PC-3 (cell line): ENCODE measurements around the gene WFS1. TPM values are rescaled to one million over a fixed set of nuclear protein-coding genes. Genes with fewer than 3 reads are reported as not detected.

Experiments
- ATAC-seq: fragments of 200-7000 bp; cut with Tn5 transposase; 2 replicates; pipeline ENCODE4 v1.9.1; 2020; ENCODE audit warnings: mild to moderate bottlenecking, moderate library complexity
- BruUV-seq: library from RNA; stranded (reverse); fragments of 400-500 nt; replicated peaks from 2 replicates; lab custom pipeline; 2021; lab: Mats Ljungman, UMichigan
- CTCF ChIA-PET: fragments of 300-600 bp; sonication (Branson Sonifier 250); formaldehyde crosslinking; loops from one replicate; lab custom pipeline; 2022; ENCODE audit warnings: antibody characterized with exemption; lab: Charles Lee
- POLR2A ChIA-PET: fragments of 300-600 bp; sonication (Branson Sonifier 250); formaldehyde crosslinking; loops from one replicate; lab custom pipeline; 2022; ENCODE audit warnings: antibody characterized with exemption; ENCODE audit not compliant: unreplicated experiment; lab: Charles Lee
- DNase-seq: peaks from one replicate; pipeline ENCODE4 v3.0.0-alpha.2; 2015
- H2AFZ ChIP-seq: fragments of 300-600 bp; sonication (generic); 2 replicates; pipeline ENCODE4 v1.6.0; 2016; ENCODE audit warnings: antibody characterized with exemption, low read length
- H3F3A ChIP-seq: fragments of 300-600 bp; sonication (generic); one replicate; pipeline ENCODE4 v1.6.0; 2017; ENCODE audit warnings: antibody characterized with exemption, low read length, control low read depth, mild to moderate bottlenecking; ENCODE audit not compliant: unreplicated experiment
- H3K27ac ChIP-seq: fragments of 300-600 bp; sonication (generic); 2 replicates; pipeline ENCODE4 v1.5.1; 2016; ENCODE audit warnings: mild to moderate bottlenecking, low read length
- H3K27me3 ChIP-seq: fragments of 300-600 bp; sonication (generic); 2 replicates; pipeline ENCODE4 v1.6.1; 2016; ENCODE audit warnings: low read length, mixed read lengths
- H3K36me3 ChIP-seq: fragments of 300-600 bp; sonication (generic); 2 replicates; pipeline ENCODE4 v1.6.1; 2016; ENCODE audit warnings: low read depth, mixed run types, low read length, mixed read lengths
- H3K4me1 ChIP-seq: fragments of 300-600 bp; sonication (generic); 2 replicates; pipeline ENCODE4 v1.5.1; 2016; ENCODE audit warnings: low read length; ENCODE audit not compliant: insufficient read depth
- H3K4me2 ChIP-seq: fragments of 300-600 bp; sonication (generic); 2 replicates; pipeline ENCODE4 v1.6.0; 2016; ENCODE audit warnings: low read length
- H3K4me3 ChIP-seq: fragments of 300-600 bp; sonication (generic); 2 replicates; pipeline ENCODE4 v1.5.1; 2016; ENCODE audit warnings: mild to moderate bottlenecking, low read length, mixed read lengths
- H3K79me2 ChIP-seq: fragments of 300-600 bp; sonication (generic); 2 replicates; pipeline ENCODE4 v1.6.1; 2017; ENCODE audit warnings: low read length, mixed read lengths
- H3K9ac ChIP-seq: fragments of 300-600 bp; sonication (generic); 2 replicates; pipeline ENCODE4 v1.6.0; 2016; ENCODE audit warnings: mild to moderate bottlenecking, low read length
- H3K9me2 ChIP-seq: fragments of 300-600 bp; sonication (generic); replicated peaks from 2 replicates; pipeline ENCODE4 v1.6.1; 2016; ENCODE audit warnings: mixed run types, low read length, mixed read lengths
- H3K9me3 ChIP-seq: fragments of 300-600 bp; sonication (generic); 2 replicates; pipeline ENCODE4 v1.6.1; 2016; ENCODE audit warnings: low read length, mixed read lengths
- H4K20me1 ChIP-seq: fragments of 300-600 bp; sonication (generic); 2 replicates; pipeline ENCODE4 v1.6.1; 2016; ENCODE audit warnings: low read length, mixed read lengths
- CTCF ChIP-seq: fragments of 300-600 bp; sonication (generic); conservative IDR thresholded peaks from 2 replicates; pipeline ENCODE4 v1.5.1; 2017; ENCODE audit warnings: antibody characterized with exemption, low read depth, mild to moderate bottlenecking, low read length
- EZH2 ChIP-seq: fragments of 300-600 bp; sonication (generic); IDR thresholded peaks from one replicate; pipeline ENCODE4 v1.6.1; 2017; ENCODE audit warnings: antibody characterized with exemption, mild to moderate bottlenecking, low read length; ENCODE audit not compliant: unreplicated experiment
- EZH2phosphoT487 ChIP-seq: fragments of 300-600 bp; sonication (generic); IDR thresholded peaks from 2 replicates; pipeline ENCODE4 v1.6.1; 2018; ENCODE audit warnings: mild to moderate bottlenecking, antibody characterized with exemption, low read length, borderline replicate concordance
- intact Hi-C: fragments of 100-400 bp; cut with micrococcal nuclease; formaldehyde crosslinking; loops from 2 replicates; pipeline ENCODE4 v1.9.0; 2023
- total RNA-seq: library from RNA; depleted of rRNA; stranded (reverse); fragments of >200 nt; gene quantifications from 2 replicates; pipeline ENCODE4 v1.2.3, GENCODE V29; 2014

Gene WFS1
- total RNA-seq, 1 experiment from 2014 or later: 35.7 TPM

DNA sequence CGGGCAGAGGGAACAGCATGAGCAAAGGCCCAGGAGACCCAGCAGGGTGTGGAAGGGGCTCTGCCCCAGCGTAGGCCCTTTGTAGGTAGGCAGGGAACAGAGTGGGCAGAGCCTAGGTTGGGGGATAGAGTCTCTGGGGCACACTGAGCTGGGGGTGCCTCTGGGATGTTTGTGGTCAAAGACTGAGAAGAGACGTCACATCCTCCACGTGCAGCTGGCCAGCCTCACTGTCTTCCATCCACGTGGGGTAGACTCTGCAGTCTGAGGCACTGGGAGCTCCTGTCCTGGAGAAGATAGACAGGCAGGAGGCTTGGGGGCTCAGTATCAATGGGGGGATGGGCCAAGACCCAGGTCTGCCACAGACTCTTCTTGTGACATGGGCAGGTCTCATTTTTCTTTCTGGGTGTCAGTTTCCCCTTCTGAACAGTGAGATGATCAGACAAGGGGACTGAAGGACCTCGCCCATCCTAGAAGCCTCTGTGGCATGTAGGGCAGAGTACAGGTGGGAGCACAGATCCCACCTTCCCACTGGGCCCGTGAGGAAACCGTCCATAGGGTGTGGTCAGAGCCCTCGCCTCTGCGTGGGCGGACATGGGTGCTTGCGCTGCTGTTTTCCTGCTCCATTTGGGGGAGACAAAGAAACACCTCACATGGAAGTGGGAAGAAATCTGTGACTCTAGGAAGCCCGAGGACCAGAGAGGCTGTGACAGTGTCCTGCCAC is 22.9 kb downstream of the WFS1 start:
- no peak overlapping the region for H3K27ac ChIP-seq
- ChIA-PET POLR2A (no interaction called here), CTCF (no interaction called here)
- ATAC-seq (no peak), DNase-seq (no peak)
- no peaks in the 10 kb centered on the region for H3F3A ChIP-seq
- intact Hi-C loops: no loop called here
- H3K4me1 ChIP-seq: no peaks in the 10 kb centered on the region
- H3K9me2 ChIP-seq: no peaks in the 10 kb centered on the region
- no peaks in the 10 kb centered on the region for H4K20me1 ChIP-seq
- no peak overlapping the region for H3K4me2 ChIP-seq
- H3K4me3 ChIP-seq: no peak overlapping the region
- TF ChIP-seq EZH2 (no peak), EZH2phosphoT487 (no peak), CTCF (no peak)
- no peaks in the 10 kb centered on the region for H3K36me3 ChIP-seq
- H3K9me3 ChIP-seq: no peaks in the 10 kb centered on the region
- H3K27me3 ChIP-seq: no peaks in the 10 kb centered on the region
- no peaks in the 10 kb centered on the region for H3K79me2 ChIP-seq
- no peak overlapping the region for H2AFZ ChIP-seq
- no TSS peak for BruUV-seq
- H3K9ac ChIP-seq: no peak overlapping the region

- Histone ChIP-seq H3K4me2 (no peak overlapping the region), H2AFZ (no peak overlapping the region), H3K4me1 (no peaks in the 10 kb centered on the region), H3K36me3 (no peaks in the 10 kb centered on the region), H3K27me3 (no peaks in the 10 kb centered on the region), H3K79me2 (no peaks in the 10 kb centered on the region), H3K9ac (no peak overlapping the region), H3K9me3 (no peaks in the 10 kb centered on the region), H3F3A (no peaks in the 10 kb centered on the region), H3K9me2 (no peaks in the 10 kb centered on the region), H3K4me3 (no peak overlapping the region), H4K20me1 (no peaks in the 10 kb centered on the region), H3K27ac (no peak overlapping the region)
- intact Hi-C loops: no loop called here
- no peak for DNase-seq
- no peak for ATAC-seq
- BruUV-seq: no TSS peak
- ChIA-PET POLR2A (no interaction called here), CTCF (no interaction called here)
- no peak for TF ChIP-seq EZH2phosphoT487
- no peak for TF ChIP-seq CTCF
- no peak for TF ChIP-seq EZH2
Observed at GRCh38 chr4:6293097-6293445, 23.4 kb downstream of the WFS1 start.

DNA sequence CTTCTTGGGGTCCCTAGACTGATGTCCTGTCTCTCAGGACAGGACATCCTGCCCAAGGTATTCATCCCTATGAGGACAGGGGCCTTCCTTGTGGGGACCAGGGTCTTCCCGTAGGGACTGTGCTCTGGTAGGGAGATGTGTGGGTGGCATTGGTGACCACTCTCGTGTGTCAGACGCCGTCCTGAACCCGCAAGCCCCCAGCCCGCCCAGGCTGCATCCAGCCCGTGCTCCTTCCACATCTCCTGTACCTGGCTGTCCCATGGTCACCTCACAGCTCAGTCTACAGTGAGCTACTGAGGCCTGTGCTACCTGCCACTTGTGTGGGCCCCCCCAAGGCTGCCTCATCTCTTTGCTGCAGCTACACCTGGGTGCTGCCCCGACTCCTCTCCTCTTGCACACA is 24.0 kb downstream of the WFS1 start:
- CTCF ChIA-PET: no interaction called here

More for the DNA sequence above, 24.0 kb downstream of the WFS1 start:
- intact Hi-C loops: no loop called here
- no peak for DNase-seq
- no peak overlapping the region for H3K4me3 ChIP-seq
- no peaks in the 10 kb centered on the region for H3K9me3 ChIP-seq
- TF ChIP-seq EZH2phosphoT487 (no peak), EZH2 (no peak), CTCF (no peak)
- H3K36me3 ChIP-seq: no peaks in the 10 kb centered on the region
- no peaks in the 10 kb centered on the region for H3K9me2 ChIP-seq
- H3K4me2 ChIP-seq: no peak overlapping the region
- H3K27me3 ChIP-seq: no peaks in the 10 kb centered on the region
- POLR2A ChIA-PET: no interaction called here
- no peak overlapping the region for H2AFZ ChIP-seq
- H3K79me2 ChIP-seq: no peaks in the 10 kb centered on the region
- H4K20me1 ChIP-seq: no peaks in the 10 kb centered on the region
- BruUV-seq: no TSS peak
- no peak overlapping the region for H3K27ac ChIP-seq
- no peak overlapping the region for H3K9ac ChIP-seq
- H3F3A ChIP-seq: no peaks in the 10 kb centered on the region
- H3K4me1 ChIP-seq: no peaks in the 10 kb centered on the region
- ATAC-seq: no peak
